HG03175 (cell line): ENCODE measurements around the gene GSTM3.

Source experiments
- ATAC-seq: cut with Tn5 transposase; IDR thresholded peaks from one replicate; pipeline ENCODE4 v1.9.1; 2021; ENCODE audit warnings: mild to moderate bottlenecking, moderate library complexity; ENCODE audit not compliant: unreplicated experiment

GSTM3 gene

GRCh38 chr1:109740615-109741373, at the start of gene GSTM3:
Gene GSTM3, minus strand, starts transcription at chr1:109741038. Its CDS starts 751 bp downstream, at chr1:109740287.
- no peak for ATAC-seq

- no peak for ATAC-seq
Measured at GRCh38 chr1:109790329-109790728, 49.5 kb upstream of the GSTM3 start.

DNA sequence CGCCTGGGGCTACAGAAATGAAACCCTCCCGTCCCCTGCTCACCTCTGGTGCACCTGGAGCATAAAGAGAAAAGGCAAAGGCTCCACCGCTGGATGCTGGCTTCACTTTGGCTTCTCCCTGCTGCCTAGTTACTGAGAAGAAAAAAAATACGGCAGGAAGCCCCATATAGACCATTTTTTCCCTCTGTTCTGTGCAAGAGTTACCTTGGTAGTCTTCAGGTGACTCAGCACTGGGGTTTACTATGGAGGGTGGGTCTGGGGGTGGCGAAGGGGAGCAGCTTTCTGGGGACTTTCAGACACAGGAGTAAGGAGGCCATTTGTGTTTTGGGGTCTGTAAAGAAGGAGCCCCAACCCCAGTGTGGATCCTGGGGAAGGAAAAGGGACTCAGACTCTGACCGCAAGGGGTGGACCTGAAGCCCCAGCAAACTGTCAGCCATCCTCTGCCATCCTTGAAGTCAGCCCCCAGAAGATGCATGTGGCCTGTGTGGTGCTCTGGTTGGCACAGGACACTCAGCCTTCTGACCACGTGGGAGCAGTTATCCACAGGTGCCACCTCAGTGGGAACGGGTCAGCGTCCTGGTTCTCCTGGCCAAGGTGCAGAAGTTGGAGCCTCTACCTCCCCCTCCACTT, 48.8 kb upstream of the GSTM3 start:
- ATAC-seq, result no peak

GRCh38 chr1:109788695-109789521, 48.1 kb upstream of the GSTM3 start:
- ATAC-seq, result no peak

DNA sequence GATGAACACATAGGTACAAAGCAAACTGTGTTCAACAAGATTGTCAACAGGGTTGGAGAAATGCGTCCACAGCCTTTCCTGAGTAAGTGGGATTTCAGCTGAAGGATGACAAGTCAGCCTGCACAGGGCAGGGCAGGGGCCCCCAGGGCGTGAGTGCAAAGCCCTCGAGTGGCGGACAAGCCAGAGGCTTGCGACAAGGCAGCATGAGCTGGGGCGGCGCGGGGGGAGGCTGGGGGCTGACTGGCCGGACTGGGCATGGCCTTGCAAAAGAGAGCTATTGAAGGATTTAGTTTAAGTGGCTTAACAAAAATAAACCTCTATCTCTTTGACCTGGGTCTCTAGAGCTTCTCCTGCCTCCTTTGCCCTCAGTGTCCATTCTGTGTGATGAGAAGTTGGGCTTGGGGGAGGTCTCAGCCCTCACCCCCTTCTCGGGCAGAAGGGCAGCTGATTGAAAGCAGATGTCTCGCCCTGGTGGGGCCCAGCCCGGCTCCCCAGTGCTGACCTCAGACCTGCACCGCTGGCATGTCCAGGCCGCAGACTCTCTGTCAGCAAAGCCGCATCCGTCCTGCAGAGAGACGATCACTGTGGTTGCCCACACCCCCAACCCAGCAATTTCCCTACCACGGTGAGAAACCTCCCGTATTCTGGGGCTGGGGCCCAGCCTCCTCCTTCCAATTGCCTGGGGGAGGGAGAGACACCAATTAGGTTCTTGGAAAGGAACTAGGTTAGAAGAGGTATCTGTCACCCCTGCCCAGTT, 47.2 kb upstream of the GSTM3 start:
- ATAC-seq, result no peak

- no peak for ATAC-seq
Measured at GRCh38 chr1:109787211-109787844, 46.5 kb upstream of the GSTM3 start.

DNA sequence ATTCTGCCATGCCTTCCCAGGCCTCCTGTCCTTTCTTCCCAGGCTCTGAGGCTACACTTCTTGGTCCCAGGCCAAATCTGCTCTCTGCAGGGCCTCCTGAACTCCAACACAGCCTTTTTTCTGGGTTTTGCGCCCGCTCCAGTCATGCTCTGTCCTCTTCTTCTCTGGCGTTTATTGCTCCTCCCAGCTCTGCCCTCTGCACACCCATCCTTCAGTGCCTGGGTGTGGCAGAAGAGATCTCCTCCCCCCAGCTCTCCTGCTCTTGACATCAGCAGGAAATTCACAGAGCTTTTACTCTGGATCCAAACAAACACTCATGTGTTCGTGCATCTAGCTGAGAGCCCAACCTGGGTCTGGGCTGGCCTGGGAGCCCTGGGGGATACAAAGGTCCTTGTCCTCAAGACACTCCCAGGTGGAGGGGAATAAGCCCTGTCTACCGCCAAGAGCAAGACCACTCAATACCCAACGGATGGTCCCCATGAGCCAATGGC, 45.7 kb upstream of the GSTM3 start:
- no peak for ATAC-seq

DNA sequence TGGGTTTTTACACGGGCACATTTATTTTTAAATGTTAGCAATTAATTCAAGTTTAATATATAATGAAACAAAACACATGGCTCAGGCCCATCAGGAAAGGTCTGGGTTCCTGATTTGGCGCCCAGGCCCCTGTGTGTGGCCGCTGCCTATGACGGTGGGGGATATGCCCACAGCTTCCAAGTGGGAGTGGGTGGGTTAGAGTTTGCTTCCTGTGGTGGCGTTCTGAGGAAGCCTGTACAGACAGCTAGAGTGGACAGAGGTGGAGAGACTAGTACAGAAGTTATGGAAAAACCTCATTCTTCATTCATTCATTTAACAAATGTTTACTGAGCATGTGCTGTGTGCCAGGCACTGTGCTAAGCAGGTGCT, 45.3 kb upstream of the GSTM3 start:
- no peak for ATAC-seq

DNA sequence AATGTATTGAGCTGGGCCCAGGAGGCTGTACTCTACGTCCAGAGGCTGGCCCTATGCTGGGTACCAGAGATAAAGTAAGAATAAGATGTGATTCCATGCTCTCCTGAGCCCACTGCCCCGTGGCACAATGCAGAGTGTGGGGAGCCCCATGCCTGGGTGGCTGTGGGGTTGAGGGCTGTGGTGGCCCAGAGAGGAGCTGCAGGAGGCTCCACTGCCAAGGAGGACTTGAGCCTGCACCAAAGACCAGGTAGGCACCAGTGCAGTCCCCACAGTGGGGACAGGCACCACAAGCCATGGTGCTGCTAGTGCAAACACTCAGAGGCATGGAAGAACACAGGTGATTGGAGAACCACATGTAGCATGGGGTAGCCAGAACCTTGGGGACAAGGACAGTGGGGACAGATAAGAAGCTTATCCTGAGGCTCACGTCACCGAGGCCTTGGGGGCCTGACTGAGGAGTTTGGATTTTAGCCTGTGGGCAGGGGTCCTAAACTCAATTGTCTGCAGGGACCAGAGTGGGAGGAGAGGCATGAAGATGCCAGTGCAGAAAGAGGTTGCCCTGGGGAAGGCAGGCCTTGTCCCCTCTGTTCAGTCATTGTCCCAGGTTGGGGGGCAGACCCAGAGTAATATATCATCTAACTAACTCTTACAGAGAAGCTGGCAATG, 44.7 kb upstream of the GSTM3 start:
- no peak for ATAC-seq

- ATAC-seq, result no peak
Measured at GRCh38 chr1:109784551-109785252, 43.9 kb upstream of the GSTM3 start.

DNA sequence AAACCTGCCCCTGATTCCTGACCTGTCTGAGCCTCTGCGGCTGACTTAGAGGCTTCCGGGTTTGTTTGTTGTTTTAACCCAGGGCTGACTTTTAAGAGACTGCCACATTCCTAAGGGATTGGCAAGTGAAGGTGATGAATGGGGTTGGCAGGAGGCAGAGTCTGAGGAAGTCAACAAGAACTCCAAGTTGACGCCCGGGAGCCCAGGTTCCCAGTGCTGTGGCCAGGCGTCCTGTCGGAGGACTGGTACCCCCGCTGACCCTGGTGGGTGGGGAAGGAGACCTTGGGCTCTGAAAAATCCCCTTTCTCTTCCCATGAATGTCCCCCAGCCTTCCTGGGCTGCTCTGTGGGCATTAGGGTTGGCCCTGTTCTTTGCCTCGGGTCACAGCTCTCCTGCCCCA, 42.6 kb upstream of the GSTM3 start:
- ATAC-seq, result no peak

GRCh38 chr1:109782927-109783326, 42.1 kb upstream of the GSTM3 start:
- ATAC-seq, result no peak

DNA sequence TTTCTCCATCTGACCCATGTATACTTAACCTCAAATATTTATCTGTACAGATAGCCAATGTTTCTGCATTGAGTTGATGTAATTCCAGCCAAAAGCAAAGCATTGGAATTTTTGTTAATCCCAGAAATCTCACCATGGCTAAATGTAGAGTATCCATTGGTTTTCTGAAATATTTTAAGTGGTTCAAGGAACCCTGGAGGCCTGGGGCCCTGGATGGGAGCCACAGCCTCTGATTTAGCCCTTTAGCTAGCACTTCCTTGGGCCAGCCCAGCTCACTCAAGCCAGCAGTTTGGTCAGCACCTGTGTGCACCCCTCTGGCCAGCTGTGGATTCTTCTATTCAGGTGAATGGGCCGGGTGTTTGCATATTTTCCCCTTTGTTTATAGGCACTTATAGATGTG, 41.7 kb upstream of the GSTM3 start:
- no peak for ATAC-seq

DNA sequence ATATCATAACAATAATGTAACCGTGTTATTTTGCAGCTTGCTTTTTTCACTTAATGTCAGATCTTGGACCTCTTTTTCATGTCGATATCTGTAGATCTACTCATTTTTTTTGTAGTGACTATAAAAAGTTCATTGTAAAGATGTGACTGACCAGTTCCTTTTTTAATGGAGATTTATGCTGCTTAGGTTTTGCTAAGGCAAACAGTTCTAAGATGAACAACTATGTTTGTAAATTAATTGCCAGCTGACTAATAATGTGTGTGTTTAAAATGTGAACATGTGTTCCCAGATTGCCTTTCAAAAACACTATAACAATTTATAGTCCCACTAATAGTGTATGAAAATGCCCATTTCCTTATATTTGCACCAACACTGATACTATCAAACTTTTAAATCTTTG, 41.0 kb upstream of the GSTM3 start:
- ATAC-seq, result no peak

DNA sequence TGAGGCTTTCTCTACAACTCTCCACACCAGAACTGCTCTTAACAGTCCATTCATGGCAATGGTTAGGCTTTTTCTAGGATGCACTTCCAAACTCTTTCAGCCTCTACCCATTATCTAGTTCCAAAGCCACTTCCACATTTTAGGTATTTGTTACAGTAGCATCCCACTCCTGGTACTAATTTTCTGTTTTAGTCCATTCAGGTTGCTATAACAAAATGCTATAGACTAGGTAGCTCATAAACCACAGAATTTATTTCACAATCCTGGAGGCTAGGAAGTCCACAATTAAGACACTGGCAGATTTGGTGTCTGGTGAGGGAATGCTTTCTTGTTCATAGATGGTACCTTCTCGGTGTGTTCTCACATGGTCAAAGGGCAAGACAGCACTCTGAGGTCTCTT, 40.1 kb upstream of the GSTM3 start:
- ATAC-seq, result no peak

DNA sequence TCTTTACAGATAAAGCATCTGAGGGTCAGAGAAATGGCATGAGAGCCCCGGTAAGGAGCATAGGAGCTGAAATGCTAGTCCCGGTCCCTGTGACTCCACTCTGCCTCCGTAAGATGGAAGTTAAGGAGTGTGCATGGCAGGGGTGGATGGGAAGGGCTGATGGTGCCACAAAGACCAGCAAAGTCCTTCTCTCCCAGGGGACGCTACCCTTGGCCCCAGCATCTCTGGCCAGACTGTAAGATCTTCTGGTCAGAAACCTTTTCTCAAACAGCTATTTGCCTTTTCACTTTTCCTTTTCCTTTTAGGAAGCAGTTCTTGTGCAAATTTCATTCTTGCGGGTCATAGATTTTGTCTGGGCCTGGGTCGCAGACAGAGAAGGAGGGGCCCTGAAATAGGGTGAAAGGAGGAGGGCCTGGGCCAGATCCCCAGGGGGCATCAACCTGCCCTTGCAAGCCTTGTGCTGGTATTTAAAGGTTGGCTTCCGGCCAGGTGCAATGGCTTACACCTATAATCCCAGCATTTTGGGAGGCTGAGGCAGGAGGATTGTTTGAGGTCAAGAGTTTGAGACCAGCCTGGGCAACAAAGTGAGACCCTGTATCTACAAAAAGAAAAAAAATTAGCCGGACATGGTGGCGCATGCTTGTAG, 37.3 kb upstream of the GSTM3 start:
- no peak for ATAC-seq

DNA sequence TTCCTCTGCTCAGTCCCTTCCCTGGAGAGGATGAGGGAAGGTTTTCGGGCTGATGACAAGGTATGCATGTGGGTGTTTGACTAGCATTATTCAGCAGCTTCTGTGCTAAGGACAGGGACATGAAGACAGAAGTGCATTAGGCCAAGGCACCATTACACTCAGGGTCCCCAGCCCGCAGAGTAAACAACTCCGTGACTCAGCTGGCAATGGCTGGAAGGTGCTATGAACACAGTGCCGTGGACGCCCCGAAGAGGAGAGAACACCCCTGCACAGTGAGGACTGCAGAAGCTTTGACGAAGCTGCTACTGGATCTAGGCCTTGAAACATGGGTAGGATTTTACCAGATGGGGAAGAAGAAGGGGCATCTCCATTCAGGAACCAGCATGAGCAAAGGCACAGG, 36.6 kb upstream of the GSTM3 start:
- no peak for ATAC-seq

DNA sequence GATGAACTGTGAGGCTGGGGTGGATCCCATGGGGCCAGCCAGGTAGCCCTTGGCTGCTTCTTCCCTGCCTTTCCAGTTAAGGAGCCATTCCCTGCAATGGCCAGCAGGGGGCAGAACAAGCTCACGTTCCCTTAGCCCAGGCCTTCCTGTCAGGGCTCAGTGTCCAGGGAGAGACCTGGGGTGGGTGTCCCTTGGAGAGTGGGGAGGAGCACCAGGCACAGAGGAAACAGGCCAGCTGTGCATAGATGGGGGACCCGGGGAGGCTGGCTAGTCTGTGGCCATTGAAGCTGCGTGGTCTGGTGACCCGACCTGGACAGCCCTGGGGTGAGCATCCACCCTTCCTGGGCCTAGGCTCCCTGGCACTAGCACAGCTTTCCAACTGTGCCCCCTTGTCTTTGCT, 36.1 kb upstream of the GSTM3 start:
- no peak for ATAC-seq
